Activated naive CD4-positive, alpha-beta T cell treated with anti-CD3 and anti-CD28 coated beads, Interleukin-2, amount 10 ng/mL, durations not matched to agents 7 days and 5 days (primary cell): Measurements from ENCODE around the gene RAB8A.
"Not testable (repeated sequence)": the region's sequence is repeated elsewhere in the genome, so short reads cannot be mapped to it uniquely, and the experiment has no call there.

Experiments
- CTCF ChIA-PET: fragments of 350-600 bp; sonication (Branson Sonifier 250); formaldehyde crosslinking; loops from one replicate; lab custom pipeline; 2021; ENCODE audit warnings: antibody characterized with exemption; lab: Charles Lee
- DNase-seq: peaks from one replicate; pipeline ENCODE4 v3.0.0-alpha.2; 2020
- H3K27ac Mint-ChIP-seq: one replicate; pipeline ENCODE4 v1.8.0; 2021; ENCODE audit warnings: mild to moderate bottlenecking, moderate library complexity, mixed read lengths
- H3K27me3 Mint-ChIP-seq: one replicate; pipeline ENCODE4 v1.8.0; 2021; ENCODE audit warnings: mild to moderate bottlenecking, mixed read lengths
- H3K36me3 Mint-ChIP-seq: one replicate; pipeline ENCODE4 v1.8.0; 2021; ENCODE audit warnings: mixed read lengths
- H3K4me1 Mint-ChIP-seq: one replicate; pipeline ENCODE4 v1.8.0; 2021; ENCODE audit warnings: mixed read lengths
- H3K4me3 Mint-ChIP-seq: one replicate; pipeline ENCODE4 v1.8.0; 2021; ENCODE audit warnings: mild to moderate bottlenecking, moderate library complexity, mixed read lengths
- H3K9me3 Mint-ChIP-seq: one replicate; pipeline ENCODE4 v1.8.0; 2021; ENCODE audit warnings: mixed read lengths

The RAB8A gene

DNA sequence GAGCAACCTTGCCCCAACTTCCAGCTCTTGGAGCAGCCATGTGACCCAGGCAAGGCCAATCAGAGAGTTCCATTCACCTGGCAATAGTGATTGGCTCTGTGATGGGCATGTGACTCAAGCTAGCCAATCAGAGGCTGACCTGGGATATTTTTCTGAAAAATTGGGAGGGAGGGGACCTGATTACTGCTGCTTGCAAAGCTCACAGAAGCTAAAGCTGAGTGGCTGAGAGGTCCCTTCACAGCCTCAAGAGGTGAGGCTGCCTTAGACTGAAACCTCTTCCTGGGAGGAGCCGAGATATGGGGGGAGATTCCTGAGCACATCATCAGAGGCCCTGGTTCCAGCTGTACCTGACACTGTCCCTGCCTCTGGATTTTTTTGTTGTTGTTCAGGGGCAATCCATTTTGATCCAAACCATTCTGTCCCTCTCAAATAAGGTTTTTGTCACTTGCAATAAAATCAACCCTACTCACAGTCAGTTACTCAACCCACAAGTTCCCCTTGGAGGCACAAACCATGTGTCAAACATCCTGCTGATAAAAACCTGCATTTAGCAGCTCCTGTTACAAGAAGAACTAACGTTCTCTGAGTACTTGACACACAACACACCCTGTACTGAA is 56.9 kb downstream of the RAB8A start:
- no peaks in the 10 kb centered on the region for H3K36me3 Mint-ChIP-seq
- peaks cover 7% of the 10 kb centered on the region for H3K9me3 Mint-ChIP-seq
- H3K4me3 Mint-ChIP-seq: no peak overlapping the region
- no peak for DNase-seq
- CTCF ChIA-PET: interaction anchor here (1.2 to 1.3 kb wide), 2 partner anchors 98 to 127 kb away, joined by 3 read pairs; no protein-coding TSS in a partner anchor
- no peak overlapping the region for H3K27ac Mint-ChIP-seq
- H3K4me1 Mint-ChIP-seq: peaks cover 8% of the 10 kb centered on the region
- H3K27me3 Mint-ChIP-seq: peaks cover 13% of the 10 kb centered on the region

DNA sequence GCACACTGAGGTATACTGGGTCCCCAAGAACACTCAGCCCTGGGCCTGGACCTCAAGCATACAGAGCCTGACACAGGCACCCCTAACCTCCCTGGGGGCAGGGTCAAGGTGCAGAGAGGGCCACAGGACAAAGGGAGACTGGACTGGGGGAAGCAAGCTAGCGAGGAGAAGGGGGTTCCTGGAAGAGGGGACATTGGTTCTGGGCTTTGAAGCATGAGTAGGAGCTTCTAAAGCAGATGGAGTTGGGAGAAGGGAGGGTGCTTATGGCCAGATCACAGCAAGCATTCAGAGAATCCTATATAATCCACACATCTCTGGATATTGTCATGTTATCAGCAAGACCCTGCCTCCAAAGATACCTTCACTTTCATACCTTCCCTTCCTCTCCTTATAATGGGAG is 58.4 kb downstream of the RAB8A start:
- Mint-ChIP-seq H3K9me3 (peaks cover 7% of the 10 kb centered on the region), H3K4me3 (no peak overlapping the region), H3K36me3 (no peaks in the 10 kb centered on the region), H3K27ac (no peak overlapping the region), H3K27me3 (peaks cover 15% of the 10 kb centered on the region), H3K4me1 (peaks cover 8% of the 10 kb centered on the region)
- no peak for DNase-seq
- CTCF ChIA-PET: interaction anchor here (0.8 to 1.3 kb wide), 3 partner anchors 15 to 129 kb away, joined by 3 to 5 read pairs (median 4); partner anchors contain the start of gene FAM32A

DNA sequence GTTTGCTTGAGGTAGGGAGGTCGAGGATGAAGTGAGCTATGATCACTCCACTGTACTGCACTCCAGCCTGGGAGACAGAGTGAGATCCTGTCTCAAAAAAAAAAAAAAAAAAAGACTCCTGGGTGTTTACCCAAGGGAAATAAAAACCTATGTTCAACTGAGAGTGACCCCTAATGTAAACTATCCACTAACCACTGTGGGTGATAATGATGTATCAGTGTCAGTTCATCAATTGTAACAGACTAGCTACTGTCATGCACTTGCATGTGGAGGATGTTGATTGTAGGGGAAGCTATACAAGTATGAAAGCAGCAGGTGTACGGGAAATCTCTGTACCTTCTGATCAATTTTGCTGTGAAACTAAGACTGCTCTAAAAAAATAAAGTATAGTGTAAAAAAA is 64.3 kb downstream of the RAB8A start:
- Mint-ChIP-seq H3K27me3 (peaks cover 32% of the 10 kb centered on the region), H3K36me3 (no peaks in the 10 kb centered on the region), H3K4me3 (no peak overlapping the region), H3K9me3 (no peaks in the 10 kb centered on the region), H3K27ac (no peak overlapping the region), H3K4me1 (no peaks in the 10 kb centered on the region)
- CTCF ChIA-PET: interaction anchor here (0.7 to 0.9 kb wide), 2 partner anchors 134 to 135 kb away, joined by 3 read pairs; no protein-coding TSS in a partner anchor
- no peak for DNase-seq

DNA sequence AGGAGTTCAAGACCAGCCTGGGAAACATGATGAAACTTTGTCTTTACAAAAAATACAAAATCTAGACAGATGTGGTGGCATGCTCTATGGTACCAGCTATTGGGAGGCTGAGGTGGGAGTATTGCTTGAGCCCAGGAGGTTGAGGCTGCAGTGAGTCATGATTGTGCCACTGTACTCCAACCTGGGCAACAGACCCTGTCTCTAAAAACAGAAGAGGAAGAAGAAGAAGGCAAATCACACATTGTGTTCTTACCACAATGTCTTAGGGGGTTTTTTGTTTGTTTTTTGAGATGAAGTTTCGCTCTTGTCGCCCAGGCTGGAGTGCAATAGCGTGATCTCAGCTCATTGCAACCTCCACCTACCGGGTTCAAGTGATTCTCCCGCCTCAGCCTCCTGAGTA is 67.2 kb downstream of the RAB8A start:
- not testable (repeated sequence) for H3K4me1 Mint-ChIP-seq, H3K27ac Mint-ChIP-seq, H3K4me3 Mint-ChIP-seq, DNase-seq, H3K9me3 Mint-ChIP-seq, H3K36me3 Mint-ChIP-seq
- H3K27me3 Mint-ChIP-seq: peaks cover 27% of the 10 kb centered on the region
- CTCF ChIA-PET: interaction anchor here (0.9 to 1.7 kb wide), 2 partner anchors 66 to 137 kb away, joined by 3 to 8 read pairs; no protein-coding TSS in a partner anchor

DNA sequence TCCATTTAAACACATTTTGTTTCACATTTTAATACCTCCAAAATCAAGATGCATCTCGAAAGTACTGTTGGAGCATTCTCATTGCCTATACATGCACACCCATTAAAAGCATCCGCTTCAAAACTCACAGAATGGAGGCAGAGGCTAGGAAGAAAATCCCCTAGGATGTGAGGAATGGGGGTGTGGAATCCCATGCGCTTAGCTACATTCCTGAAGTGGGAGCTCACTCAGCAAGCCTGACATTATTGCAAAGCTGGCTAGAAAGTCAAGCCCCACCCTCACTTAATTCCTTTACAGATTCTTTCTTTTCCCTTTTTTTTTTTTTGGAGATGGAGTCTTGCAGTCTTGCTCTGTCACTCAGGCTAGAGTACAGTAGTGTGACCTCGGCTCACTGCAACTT is 68.9 kb downstream of the RAB8A start:
- peaks cover 33% of the 10 kb centered on the region for H3K27me3 Mint-ChIP-seq
- H3K27ac Mint-ChIP-seq: no peak overlapping the region
- no peaks in the 10 kb centered on the region for H3K9me3 Mint-ChIP-seq
- no peak overlapping the region for H3K4me3 Mint-ChIP-seq
- peaks cover 5% of the 10 kb centered on the region for H3K36me3 Mint-ChIP-seq
- peaks cover 18% of the 10 kb centered on the region for H3K4me1 Mint-ChIP-seq
- no peak for DNase-seq
- CTCF ChIA-PET: interaction anchor here (0.7 to 3.2 kb wide), 5 partner anchors 118 to 311 kb away, joined by 3 to 25 read pairs (median 4); no protein-coding TSS in a partner anchor
